Common myeloid progenitor, CD34-positive (primary cell): Measurements from ENCODE around the gene METTL8.

Source experiments
- CTCF ChIA-PET: fragments of 350-600 bp; sonication (Branson Sonifier 250); formaldehyde crosslinking; loops from one replicate; lab custom pipeline; 2021; ENCODE audit warnings: antibody characterized with exemption; lab: Charles Lee
- POLR2A ChIA-PET: fragments of 350-600 bp; sonication (Branson Sonifier 250); formaldehyde crosslinking; loops from one replicate; lab custom pipeline; 2021; ENCODE audit warnings: antibody characterized with exemption; lab: Charles Lee
- DNase-seq, 3 donors: peaks; one replicate each; pipeline versions ENCODE4 v3.0.0 to v3.0.0-alpha.2; 2013
- H3K27ac ChIP-seq, 2 experiments: 1 replicate in 1 of 2; 2 replicates in 1 of 2; pipeline ENCODE4 v1.7.0; 2013; ENCODE audit warnings: inconsistent platforms in 2 of 2, low read length in 2 of 2, mild to moderate bottlenecking in 2 of 2, low read depth in 1 of 2, moderate library complexity in 1 of 2; ENCODE audit not compliant: severe bottlenecking in 2 of 2, insufficient read depth in 1 of 2, poor library complexity in 1 of 2
- H3K27me3 ChIP-seq, 5 experiments: replicated peaks in 2 of 5; 1 replicate in 3 of 5; 2 replicates in 2 of 5; pipeline versions ENCODE4 v1.6.1 to v1.7.0; 2013; ENCODE audit warnings: low read length in 4 of 5, mild to moderate bottlenecking in 2 of 5, moderate library complexity in 2 of 5, inconsistent platforms in 1 of 5; ENCODE audit not compliant: insufficient read depth in 5 of 5, control insufficient read depth in 4 of 5
- H3K36me3 ChIP-seq, 4 experiments: 1 replicate in 2 of 4; 2 replicates in 2 of 4; pipeline versions ENCODE4 v1.6.1 to v1.7.0; 2013; ENCODE audit warnings: low read length in 3 of 4, control low read depth in 1 of 4, mild to moderate bottlenecking in 1 of 4; ENCODE audit not compliant: control insufficient read depth in 4 of 4, insufficient read depth in 4 of 4
- H3K4me1 ChIP-seq, 4 experiments: 1 replicate in 3 of 4; 2 replicates in 1 of 4; pipeline versions ENCODE4 v1.6.1 to v1.7.1; 2013; ENCODE audit warnings: low read length in 3 of 4, mild to moderate bottlenecking in 3 of 4, control low read depth in 1 of 4, inconsistent platforms in 1 of 4, moderate library complexity in 1 of 4; ENCODE audit not compliant: control insufficient read depth in 4 of 4, insufficient read depth in 4 of 4; ENCODE audit errors: control extremely low read depth in 1 of 4
- H3K4me3 ChIP-seq, 7 experiments: 1 replicate in 4 of 7; 2 replicates in 3 of 7; pipeline versions ENCODE4 v1.5.1 to v1.7.0; 2013; ENCODE audit warnings: mild to moderate bottlenecking in 7 of 7, low read length in 6 of 7, moderate library complexity in 6 of 7, inconsistent platforms in 2 of 7, low read depth in 2 of 7, control low read depth in 1 of 7; ENCODE audit not compliant: insufficient read depth in 4 of 7, control insufficient read depth in 1 of 7; ENCODE audit errors: extremely low read depth in 1 of 7
- H3K9me3 ChIP-seq, 5 experiments: 1 replicate in 4 of 5; 2 replicates in 1 of 5; pipeline versions ENCODE4 v1.6.1 to v1.7.1; 2013; ENCODE audit warnings: low read length in 4 of 5, mild to moderate bottlenecking in 2 of 5, inconsistent platforms in 1 of 5, low read depth in 1 of 5, moderate library complexity in 1 of 5; ENCODE audit not compliant: control insufficient read depth in 4 of 5, insufficient read depth in 2 of 5; ENCODE audit errors: control extremely low read depth in 1 of 5
- WGBS: methylation state at CpG from one replicate; pipeline ENCODE4 v1.1.5; 2013; ENCODE audit not compliant: insufficient coverage; 5-methylcytosine and 5-hydroxymethylcytosine counted together

METTL8 gene

DNA sequence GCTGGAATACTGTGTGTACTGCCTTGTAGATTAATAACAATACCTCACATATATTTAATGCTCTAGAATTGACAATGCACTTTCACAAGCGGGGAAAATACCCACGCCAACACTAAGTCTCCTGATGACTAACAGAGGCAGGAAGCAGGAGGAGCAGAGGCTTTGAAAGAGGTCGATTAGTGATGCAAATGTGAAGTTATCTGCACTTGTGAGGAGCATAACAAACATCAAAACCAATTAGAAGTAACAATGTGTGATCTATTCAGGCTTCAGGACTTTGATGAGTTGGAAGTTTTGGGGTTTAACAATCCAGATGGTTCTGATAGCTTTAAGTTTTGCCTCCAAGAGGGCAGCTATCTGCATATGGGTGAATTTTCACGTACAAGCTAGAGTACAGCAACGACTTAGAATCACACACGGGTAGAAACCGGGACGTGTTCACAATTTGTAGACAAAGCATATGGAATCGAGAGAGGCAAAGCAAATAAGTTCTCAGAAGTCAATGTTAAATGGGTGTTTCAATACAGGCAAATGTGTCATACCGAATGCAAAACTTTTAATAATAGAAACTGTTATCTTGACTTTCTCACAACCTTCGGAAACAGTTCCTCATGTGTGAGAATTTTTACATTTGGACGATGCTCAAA lies 114.5 kb downstream of the METTL8 start:
- peak in 1 of 3 donors; percentile 16 for DNase-seq
- Histone ChIP-seq H3K9me3 (no peaks in the 10 kb centered on the region), H3K4me1 (peaks cover 3 to 21% (median 14%) of the 10 kb centered on the region in 4 experiments), H3K36me3 (peaks cover 0 to 3% (median 1%) of the 10 kb centered on the region in 4 experiments), H3K27ac (no peak overlapping the region), H3K27me3 (no peaks in the 10 kb centered on the region), H3K4me3 (no peak overlapping the region)
- ChIA-PET POLR2A (no interaction called here), CTCF (interaction anchor here (1.4 kb wide), 2 partner anchors 9 to 18 kb away, joined by 3 to 7 read pairs; no protein-coding TSS in a partner anchor)
- 94% methylated on average over 5 of the region's 12 CpGs for WGBS

DNA sequence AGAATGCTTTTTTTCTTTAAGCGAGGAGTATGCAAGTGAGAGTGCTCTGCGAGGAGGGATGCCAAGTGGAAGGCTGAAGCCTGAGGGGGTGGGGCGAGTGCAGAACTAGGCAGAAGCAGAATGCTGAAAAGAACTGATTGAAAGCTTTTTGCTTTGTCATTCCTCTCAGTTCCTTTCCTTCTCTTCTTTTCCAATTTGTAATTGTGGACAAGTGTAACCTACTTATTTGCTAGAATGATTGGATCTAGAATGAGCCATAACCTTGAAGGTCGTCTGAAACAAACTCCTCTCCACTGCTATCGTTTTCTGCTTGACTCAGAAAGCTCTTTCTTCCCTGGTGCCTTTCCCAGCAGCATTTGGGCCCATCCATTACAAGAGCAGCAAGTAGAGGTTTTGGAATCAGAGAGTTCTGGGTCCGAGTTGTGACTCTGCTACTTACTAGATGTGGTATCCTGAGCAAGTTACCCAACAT lies 115.3 kb downstream of the METTL8 start:
- peaks cover 0 to 3% (median 1%) of the 10 kb centered on the region in 4 experiments for H3K36me3 ChIP-seq
- WGBS, result no CpG with 5 or more reads among the region's 6 CpGs
- ChIA-PET CTCF (interaction anchor here (1.4 to 1.7 kb wide), 4 partner anchors 8 to 98 kb away, joined by 3 to 7 read pairs (median 4); no protein-coding TSS in a partner anchor), POLR2A (no interaction called here)
- DNase-seq, result no peak
- H3K27ac ChIP-seq, result no peak overlapping the region
- no peak overlapping the region for H3K4me3 ChIP-seq
- H3K4me1 ChIP-seq, result peaks cover 1 to 15% (median 9%) of the 10 kb centered on the region in 4 experiments
- H3K9me3 ChIP-seq, result peaks cover 0 to 3% (median 0%) of the 10 kb centered on the region in 5 experiments
- H3K27me3 ChIP-seq, result no peaks in the 10 kb centered on the region

DNA sequence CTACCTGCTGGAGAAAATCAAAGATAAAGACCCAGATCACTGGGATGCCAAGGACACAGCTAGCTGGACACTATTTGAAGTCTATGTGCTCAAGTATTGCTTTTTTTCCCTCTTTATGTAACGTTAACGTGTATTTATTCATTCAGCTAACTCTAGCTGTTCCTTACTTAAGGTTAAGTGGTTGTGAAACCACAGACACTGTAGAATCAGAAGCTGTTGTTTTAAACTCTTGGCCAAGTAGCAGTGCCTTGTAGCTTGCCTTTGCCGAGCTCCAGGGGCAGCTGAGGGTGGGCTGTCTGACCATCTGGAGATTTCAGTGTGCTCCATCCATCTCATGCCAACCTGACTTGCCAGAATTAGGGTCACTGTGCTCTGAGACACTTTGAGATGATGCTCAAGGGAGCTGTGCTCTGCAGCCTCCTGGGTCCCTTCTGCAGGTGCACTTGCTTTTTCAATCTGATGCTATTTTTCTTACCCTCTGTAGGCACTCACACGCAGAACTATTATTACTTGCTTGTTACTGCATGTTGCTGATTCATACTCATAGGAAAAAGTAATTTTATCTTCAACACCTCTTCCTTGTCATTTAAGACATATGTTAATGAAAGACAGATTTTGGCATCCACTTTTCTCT lies 116.2 kb downstream of the METTL8 start:
- Histone ChIP-seq H3K4me3 (no peak overlapping the region), H3K9me3 (peaks cover 0 to 3% (median 0%) of the 10 kb centered on the region in 5 experiments), H3K36me3 (peaks cover 0 to 3% (median 1%) of the 10 kb centered on the region in 4 experiments), H3K27me3 (no peaks in the 10 kb centered on the region), H3K4me1 (peaks cover 0 to 6% (median 2%) of the 10 kb centered on the region in 4 experiments), H3K27ac (no peak overlapping the region)
- 91% methylated on average over 1 of the region's 4 CpGs for WGBS
- DNase-seq, result no peak
- ChIA-PET POLR2A (no interaction called here), CTCF (interaction anchor here (1.4 to 1.7 kb wide), 3 partner anchors 16 to 99 kb away, joined by 4 to 7 read pairs (median 4); no protein-coding TSS in a partner anchor)

DNA sequence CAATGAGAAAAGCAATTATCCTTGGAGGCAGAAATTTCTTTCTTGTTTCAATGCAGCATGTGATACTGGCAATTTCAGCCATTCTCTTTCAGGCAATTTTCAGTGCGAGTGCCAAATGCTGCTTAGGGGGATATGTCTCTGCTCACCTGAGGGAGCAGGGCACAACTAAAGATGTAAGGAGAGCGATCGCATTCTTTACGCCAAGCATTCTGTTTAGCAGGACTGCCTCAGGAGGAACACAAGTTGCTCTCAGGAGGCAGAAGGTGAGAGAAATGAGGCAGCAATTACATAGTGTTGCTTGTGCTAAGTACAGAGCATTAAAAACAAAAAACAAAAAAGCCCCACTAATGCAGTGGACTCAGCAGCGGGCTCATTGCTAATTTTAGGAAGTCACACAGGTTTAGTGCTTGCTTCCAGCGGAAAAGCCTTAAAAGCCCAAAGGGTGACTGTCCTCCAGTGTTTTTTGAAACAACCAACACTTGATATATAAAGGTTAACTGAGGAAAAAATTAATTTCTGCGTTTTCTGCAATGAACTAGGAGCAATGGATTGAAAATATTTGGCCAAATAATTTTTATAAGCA lies 116.9 kb downstream of the METTL8 start:
- POLR2A ChIA-PET, result no interaction called here
- no peak for DNase-seq
- H3K36me3 ChIP-seq, result peaks cover 0 to 3% (median 1%) of the 10 kb centered on the region in 4 experiments
- no peak overlapping the region for H3K27ac ChIP-seq
- peaks cover 0 to 5% (median 3%) of the 10 kb centered on the region in 5 experiments for H3K9me3 ChIP-seq
- CTCF ChIA-PET, result interaction anchor here (0.8 to 1.7 kb wide), 3 partner anchors 31 to 99 kb away, joined by 3 to 4 read pairs (median 4); no protein-coding TSS in a partner anchor
- 94% methylated on average over 6 of the region's 7 CpGs for WGBS
- no peak overlapping the region for H3K4me3 ChIP-seq
- no peaks in the 10 kb centered on the region for H3K27me3 ChIP-seq
- H3K4me1 ChIP-seq, result peaks cover 0 to 4% (median 2%) of the 10 kb centered on the region in 4 experiments

DNA sequence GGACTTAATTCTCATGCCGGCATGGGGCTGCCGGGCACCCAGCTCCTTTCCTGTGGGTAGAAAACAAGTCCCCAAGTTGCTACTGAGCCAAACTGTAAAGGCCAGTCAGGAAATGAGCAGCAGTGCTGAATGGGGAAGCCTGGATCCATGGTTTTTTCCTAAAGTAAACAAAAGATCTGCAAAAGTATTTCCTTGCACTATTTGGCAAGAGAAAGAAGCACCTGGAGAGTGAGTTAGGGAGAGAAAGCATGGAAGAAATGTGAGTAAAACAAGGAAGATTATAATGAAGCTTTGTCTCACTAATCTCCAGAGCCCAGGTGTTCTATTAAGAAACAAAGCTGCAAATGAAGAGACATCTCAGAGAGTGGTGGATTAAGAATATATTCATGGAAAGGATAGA lies 117.6 kb downstream of the METTL8 start:
- CTCF ChIA-PET, result interaction anchor here (0.8 kb wide), 1 partner anchor 36 kb away, joined by 3 read pairs; no protein-coding TSS in a partner anchor

DNA sequence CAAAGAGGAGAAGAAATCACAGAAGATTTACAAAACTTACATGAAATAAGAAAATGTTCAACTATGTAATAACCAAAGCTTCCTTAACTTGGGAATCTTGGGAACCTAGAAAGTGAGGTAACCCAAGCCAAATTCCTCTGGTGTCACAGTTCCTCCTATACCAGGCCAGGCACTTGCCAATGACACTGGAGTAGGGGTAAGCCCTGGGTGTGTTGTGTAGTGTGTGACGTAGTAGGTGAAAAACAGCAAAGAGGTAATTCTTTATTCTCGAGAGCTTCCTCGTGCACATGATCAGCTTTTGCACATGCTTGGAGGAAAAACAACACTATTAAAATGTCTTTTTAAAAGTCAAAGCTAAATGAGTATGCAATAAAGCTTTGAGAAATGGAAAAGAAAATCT lies 118.0 kb downstream of the METTL8 start:
- no peak for DNase-seq
- Histone ChIP-seq H3K27me3 (no peaks in the 10 kb centered on the region), H3K4me1 (peaks cover 0 to 4% (median 2%) of the 10 kb centered on the region in 4 experiments), H3K4me3 (no peak overlapping the region), H3K36me3 (peaks cover 0 to 3% (median 1%) of the 10 kb centered on the region in 4 experiments), H3K27ac (no peak overlapping the region), H3K9me3 (peaks cover 0 to 11% (median 3%) of the 10 kb centered on the region in 5 experiments)
- POLR2A ChIA-PET, result interaction anchor here (0.6 kb wide), 1 partner anchor 279 kb away, joined by 3 read pairs; no protein-coding TSS in a partner anchor
- WGBS, result no CpG with 5 or more reads among the region's 3 CpGs
- CTCF ChIA-PET, result interaction anchor here (0.8 kb wide), 1 partner anchor 36 kb away, joined by 3 read pairs; no protein-coding TSS in a partner anchor

More for the DNA sequence above, 117.6 kb downstream of the METTL8 start:
- DNase-seq, result no peak
- Histone ChIP-seq H3K27me3 (no peaks in the 10 kb centered on the region), H3K9me3 (peaks cover 0 to 9% (median 3%) of the 10 kb centered on the region in 5 experiments), H3K36me3 (peaks cover 0 to 3% (median 1%) of the 10 kb centered on the region in 4 experiments), H3K27ac (no peak overlapping the region), H3K4me1 (peaks cover 0 to 4% (median 2%) of the 10 kb centered on the region in 4 experiments), H3K4me3 (no peak overlapping the region)
- POLR2A ChIA-PET, result interaction anchor here (0.6 kb wide), 1 partner anchor 280 kb away, joined by 3 read pairs; no protein-coding TSS in a partner anchor
- 6% methylated on average over 2 of the region's 2 CpGs for WGBS
